ENCODE results near the gene REC8.
A peak's percentile ranks its signal among the peaks of the same experiment; 100 is the strongest.

REC8 gene

DNA sequence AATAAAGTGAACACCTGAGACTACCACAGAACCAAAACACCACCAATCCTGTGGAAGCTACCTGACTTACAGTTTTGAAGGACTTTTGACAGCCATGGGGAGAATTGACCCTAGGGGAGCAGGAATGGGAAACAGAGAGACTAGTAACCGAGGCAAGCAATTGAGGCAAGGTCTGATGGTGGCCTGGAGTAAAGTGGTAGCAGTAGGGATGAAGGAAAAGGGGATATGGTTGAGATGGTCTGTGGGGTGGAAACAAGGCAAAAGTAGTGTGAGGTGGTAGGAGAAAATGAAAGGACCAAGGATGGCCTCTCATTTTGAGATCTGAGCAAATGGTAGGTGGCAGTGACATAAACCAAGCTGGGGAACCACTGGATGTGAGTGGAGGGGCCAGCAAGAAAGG lies 15.0 kb upstream of the REC8 start:
- no peak for DNase-seq (ENCODE audit: low read depth in 3 of 3, low spot score in 1 of 3)

DNA sequence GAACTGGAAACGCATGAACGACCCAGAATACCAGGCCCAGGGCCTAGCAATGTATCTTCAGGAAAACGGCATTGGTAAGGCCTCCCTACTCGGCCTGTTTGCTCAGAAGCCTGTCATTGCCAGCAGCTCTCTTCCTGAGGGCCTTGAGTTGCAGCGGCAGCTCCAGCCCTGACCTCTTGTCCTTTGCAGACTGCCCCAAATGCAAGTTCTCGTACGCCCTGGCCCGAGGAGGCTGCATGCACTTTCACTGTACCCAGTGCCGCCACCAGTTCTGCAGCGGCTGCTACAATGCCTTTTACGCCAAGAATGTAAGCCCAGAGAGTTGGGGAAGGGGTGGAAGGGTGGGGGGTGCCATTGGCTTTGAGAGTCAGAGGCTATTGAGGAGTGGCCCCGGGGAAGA lies 14.5 kb upstream of the REC8 start:
- no peak for DNase-seq (ENCODE audit: low read depth in 3 of 3, low spot score in 1 of 3)

GRCh38 chr14:24159777-24160498 lies 11.9 kb upstream of the REC8 start:
- no peak for DNase-seq (ENCODE audit: low read depth in 3 of 3, low spot score in 1 of 3)

DNA sequence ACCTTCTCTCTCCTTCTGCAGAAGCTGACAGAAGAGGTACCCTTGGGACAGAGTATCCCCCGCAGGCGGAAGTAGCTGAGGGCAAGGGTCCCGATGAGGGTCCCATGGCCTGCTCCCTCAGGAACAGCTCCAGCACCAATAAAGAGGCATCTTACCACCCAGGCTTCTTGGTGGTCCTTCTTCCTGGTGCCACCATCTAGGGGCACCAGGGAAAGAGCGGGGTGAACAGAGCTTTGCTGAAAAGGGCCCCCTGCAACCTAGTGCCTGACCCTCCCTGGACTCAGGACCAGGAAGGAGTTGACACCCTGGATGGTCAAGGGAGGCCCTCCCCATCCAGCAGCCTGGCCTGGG lies 11.4 kb upstream of the REC8 start:
- no peak for DNase-seq (ENCODE audit: low read depth in 3 of 3, low spot score in 1 of 3)

DNA sequence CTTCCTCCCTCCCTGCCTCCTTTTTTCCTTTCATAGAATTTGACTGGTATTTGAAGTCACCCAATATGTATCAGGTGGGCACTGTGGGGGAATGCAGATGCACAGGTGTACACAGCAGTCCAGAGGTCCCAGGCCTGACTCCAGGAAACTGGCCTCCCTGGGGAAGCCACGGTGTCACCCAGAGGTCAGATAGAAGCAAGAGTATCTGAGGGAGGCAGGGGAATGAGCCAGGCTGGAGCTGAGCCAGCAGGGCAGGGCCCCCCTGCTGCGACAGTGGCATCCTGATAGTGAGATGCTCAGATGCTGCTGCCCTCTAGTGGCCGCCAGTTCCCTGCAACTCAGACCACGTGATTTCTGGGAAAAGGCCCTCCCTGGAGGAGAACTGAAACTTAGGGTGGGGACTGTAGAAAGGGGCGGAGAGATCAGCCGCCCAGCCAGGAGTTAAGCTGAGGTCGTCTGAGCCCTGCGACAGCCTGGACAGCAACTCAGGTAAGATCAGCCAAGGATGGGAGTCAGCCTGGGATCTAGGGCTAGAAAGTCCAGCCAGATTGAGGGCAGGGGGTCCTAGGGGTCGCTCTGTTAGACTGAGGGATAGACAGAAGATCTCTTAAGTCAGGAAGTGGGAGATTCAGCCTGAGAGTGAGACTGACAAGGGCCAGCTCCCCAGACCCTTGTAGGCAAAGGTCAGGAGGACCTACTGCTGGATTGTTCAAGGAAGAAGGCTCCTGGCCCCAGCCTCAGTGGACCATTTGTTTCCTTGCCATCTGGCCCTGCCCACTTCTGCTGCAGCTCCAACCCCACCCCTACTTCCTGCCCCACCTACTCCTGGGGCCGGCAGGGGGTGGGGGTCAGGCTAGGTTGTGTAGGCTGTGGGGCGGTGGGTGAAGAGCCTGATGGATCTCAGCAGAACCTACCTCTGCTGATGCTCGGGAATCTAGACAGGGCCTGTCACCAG lies 10.8 kb upstream of the REC8 start, which contains the start of gene IRF9:
Gene IRF9, plus strand, starts transcription at position 416 of the 955 bp plus-strand sequence. CDS start 880 bp downstream, outside the sequence.
- DNase-seq (ENCODE audit: low read depth in 3 of 3, low spot score in 1 of 3) = peak; percentile 95 to 99 (median 99)

GRCh38 chr14:24162093-24162492 lies 9.8 kb upstream of the REC8 start:
- DNase-seq (ENCODE audit: low read depth in 3 of 3, low spot score in 1 of 3) = no peak

DNA sequence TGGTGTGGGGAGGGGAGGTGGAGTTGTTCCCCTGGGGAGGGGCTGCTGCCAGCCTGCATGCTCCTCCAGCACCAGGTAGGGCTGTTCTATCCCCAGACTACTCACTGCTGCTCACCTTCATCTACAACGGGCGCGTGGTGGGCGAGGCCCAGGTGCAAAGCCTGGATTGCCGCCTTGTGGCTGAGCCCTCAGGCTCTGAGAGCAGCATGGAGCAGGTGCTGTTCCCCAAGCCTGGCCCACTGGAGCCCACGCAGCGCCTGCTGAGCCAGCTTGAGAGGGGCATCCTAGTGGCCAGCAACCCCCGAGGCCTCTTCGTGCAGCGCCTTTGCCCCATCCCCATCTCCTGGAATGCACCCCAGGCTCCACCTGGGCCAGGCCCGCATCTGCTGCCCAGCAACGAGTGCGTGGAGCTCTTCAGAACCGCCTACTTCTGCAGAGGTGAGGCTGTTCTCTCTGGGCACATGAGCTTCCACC lies 7.3 kb upstream of the REC8 start:
- no peak for DNase-seq (ENCODE audit: low read depth in 3 of 3, low spot score in 1 of 3)

- no peak for DNase-seq (ENCODE audit: low read depth in 3 of 3, low spot score in 1 of 3)
These were observed 6.1 kb upstream of the REC8 start for GRCh38 chr14:24165785-24166184.

DNA sequence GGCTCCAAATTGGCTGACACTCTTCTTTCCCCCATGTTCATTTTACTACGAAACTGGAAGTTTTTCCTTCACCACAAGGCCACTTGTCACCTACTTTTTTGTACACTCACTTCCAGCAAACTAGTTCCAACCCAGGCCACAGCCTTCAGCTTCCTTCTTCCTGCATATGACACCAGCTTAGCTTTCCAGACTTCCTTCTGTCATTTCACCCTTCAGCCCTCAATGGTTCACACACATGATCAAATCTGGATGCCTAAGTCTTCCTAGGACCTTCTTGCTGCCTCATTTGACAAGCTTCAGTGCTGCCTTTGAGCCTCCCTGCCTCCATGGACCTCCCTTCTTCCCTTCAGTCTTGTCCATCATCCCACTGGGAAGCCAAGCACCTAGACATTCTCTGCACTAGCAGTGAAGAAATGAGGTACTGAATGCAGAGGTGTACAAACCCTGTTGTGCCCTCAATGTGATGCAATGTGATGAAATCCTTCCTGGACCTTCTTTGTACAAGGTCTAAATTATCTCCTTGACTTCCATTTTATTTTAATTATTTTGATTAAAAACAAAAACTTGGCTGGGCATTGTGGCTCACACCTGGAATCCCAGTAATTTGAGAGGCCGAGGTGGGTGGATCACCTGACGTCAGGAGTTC lies 4.3 kb upstream of the REC8 start:
- DNase-seq (ENCODE audit: low read depth in 3 of 3, low spot score in 1 of 3) = no peak

GRCh38 chr14:24172261-24172860 lies 481 bp downstream of the REC8 start:
- DNase-seq (ENCODE audit: low read depth in 3 of 3, low spot score in 1 of 3) = no peak

DNA sequence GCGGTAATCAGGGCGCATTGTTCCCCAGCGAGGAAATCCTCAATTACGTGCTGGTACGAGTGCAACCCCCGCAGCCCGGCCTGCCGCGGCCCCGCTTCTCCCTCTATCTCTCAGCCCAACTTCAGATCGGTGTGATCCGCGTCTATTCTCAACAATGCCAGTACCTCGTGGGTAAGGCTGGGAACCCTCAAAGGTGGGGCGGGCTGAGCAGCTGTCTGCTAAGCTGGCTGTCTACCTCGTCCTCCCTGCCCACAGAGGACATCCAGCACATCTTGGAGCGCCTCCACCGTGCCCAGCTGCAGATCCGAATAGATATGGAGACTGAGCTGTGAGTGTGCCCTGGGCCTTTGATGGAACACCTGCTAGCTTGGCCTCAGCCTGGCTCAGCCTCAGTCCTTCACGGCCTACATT lies 996 bp downstream of the REC8 start:
- no peak for DNase-seq (ENCODE audit: low read depth in 3 of 3, low spot score in 1 of 3)

DNA sequence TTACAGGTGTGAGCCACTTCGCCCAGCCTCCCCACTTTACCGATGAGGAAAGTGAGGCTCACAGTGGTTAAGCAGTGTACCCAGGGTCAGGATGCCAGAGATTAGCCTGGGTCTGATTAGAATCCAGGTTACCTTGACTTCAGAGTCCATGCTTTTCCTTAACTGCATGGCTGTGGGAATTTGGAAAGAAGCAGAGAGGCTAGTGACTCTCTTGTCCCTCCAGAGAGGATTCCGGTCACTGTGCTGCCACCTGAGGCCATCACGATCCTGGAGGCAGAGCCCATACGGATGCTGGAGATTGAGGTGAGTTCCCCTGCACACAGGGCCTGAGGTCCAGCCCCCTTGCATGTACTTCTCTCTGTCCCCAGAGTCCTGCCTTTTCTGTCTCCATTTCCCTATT lies 4.7 kb downstream of the REC8 start:
- no peak for DNase-seq (ENCODE audit: low read depth in 3 of 3, low spot score in 1 of 3)

DNA sequence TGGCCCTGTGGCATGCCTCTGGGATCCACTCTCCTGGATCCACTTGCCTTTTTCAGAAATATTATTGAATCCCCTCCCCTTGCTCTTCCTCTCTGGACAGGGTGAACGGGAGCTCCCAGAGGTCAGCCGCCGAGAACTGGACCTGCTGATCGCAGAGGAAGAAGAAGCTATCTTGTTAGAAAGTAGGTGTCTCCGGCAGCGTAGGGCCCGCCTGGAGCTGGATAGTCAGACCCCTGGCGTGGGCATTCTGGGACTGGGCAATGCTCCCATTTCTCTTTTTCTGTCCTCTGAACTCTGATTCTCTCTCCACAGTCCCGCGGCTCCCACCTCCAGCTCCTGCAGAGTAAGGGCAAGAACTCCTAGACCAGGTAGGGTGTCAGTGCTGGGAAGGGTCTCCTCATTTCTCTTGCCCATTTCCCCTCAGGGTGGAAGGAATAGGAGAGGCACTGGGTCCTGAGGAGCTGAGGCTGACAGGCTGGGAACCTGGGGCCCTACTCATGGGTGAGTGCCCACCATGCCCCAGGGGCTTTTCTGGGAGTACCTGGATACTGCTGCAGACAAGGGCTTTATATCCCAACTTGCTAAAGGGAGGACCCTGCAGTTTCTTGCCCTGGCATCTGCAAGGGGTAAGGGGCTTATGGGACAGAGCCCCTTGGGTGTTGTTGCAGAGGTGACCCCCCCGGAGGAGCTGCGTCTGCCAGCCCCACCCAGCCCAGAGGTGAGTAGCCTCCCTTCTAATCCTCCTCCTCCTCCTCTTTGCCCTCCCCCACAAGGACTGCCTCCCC lies 5.4 kb downstream of the REC8 start:
- DNase-seq (ENCODE audit: low read depth in 3 of 3, low spot score in 1 of 3) = no peak

DNA sequence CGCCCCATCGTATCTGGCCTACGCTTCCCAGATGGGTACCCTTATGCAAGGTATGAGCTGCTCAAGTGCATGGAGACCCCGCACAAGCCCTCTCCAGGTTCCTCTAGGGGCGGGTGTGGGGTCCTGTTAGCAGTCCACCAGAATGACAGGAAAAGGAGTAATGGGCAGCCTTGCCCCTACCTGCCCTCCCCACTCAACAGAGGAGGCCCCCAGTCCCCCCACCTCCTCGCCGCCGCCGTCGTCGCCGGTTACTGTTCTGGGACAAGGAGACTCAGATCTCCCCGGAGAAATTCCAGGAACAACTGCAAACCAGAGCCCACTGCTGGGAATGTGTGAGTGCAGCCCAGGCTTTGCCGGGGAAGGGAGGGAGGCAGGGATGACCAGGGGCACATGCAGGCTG lies 6.0 kb downstream of the REC8 start:
- DNase-seq (ENCODE audit: low read depth in 3 of 3, low spot score in 1 of 3) = no peak

DNA sequence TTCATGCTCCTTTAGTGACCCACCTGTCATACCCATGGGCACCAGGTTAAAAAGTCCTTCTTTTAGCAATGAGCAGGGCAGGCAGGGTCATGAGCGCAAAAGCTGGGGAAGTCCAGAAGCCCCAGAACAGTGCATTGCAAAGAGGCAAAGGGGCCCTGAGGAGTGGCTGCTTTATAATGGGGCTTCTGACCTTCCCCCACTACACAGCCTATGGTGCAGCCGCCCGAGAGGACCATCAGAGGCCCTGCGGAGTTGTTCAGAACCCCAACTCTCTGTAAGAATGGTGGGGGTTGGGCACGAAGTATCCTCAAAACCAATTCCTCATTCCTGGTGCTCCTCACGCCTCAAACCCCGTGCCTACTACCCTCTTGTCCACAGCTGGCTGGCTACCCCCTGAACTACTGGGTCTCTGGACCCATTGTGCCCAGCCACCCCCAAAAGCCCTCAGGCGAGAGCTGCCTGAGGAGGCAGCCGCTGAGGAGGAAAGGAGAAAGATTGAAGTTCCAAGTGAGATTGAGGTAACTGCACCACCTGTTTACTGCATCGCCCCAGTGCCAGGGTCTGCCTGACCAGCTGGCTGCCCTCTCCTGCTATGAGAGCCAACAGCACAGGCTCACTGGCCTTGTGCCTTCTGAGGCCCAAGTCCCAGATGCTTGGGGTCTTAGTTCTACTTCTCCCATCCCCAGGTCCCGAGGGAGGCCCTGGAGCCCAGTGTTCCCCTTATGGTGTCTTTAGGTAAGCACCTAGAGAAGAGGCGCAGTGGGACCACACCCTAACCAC lies 6.7 kb downstream of the REC8 start:
- no peak for DNase-seq (ENCODE audit: low read depth in 3 of 3, low spot score in 1 of 3)

GRCh38 chr14:24179294-24179960 lies 7.5 kb downstream of the REC8 start:
- DNase-seq (ENCODE audit: low read depth in 3 of 3, low spot score in 1 of 3) = no peak

GRCh38 chr14:24179961-24180796 lies 8.3 kb downstream of the REC8 start:
- DNase-seq (ENCODE audit: low read depth in 3 of 3, low spot score in 1 of 3) = no peak

GRCh38 chr14:24181371-24182077 lies 9.6 kb downstream of the REC8 start:
- no peak for DNase-seq (ENCODE audit: low read depth in 3 of 3, low spot score in 1 of 3)
